ENCODE results near the gene PCNX3. TPM values are rescaled to one million over a fixed set of nuclear protein-coding genes. Genes with fewer than 3 reads are reported as not detected.

Gene PCNX3
- total and polyA plus RNA-seq, 2 of the 13 experiments (the other 11 are each of a cell fraction or from before 2014, with no cell fraction given) = 16.2 to 23.0 TPM

GRCh38 chr11:65593518-65594414 is 21.8 kb upstream of the PCNX3 start (continued):
- TF ChIP-seq STAG1 (CRISPR knock-in tag; IDR thresholded peaks at IDR 0.05) (peak; percentile 52), KDM2A (CRISPR knock-in tag; IDR thresholded peaks at IDR 0.05; ENCODE audit: borderline replicate concordance, low read depth) (peak; percentile 34; the same call in 1 of the 2 replicates), ISL2 (CRISPR knock-in tag; IDR thresholded peaks at IDR 0.05) (no peak), MXD4 (CRISPR knock-in tag; IDR thresholded peaks at IDR 0.05) (no peak), MYPOP (CRISPR knock-in tag; IDR thresholded peaks at IDR 0.05) (no peak), CEBPZ (IDR thresholded peaks at IDR 0.05; ENCODE audit: low read length) (no peak), CTCF (CRISPR knock-in tag; IDR thresholded peaks at IDR 0.05) (peak; percentile 82), ZNF274 (CRISPR knock-in tag; IDR thresholded peaks at IDR 0.05) (no peak), ZC3H4 (CRISPR knock-in tag; IDR thresholded peaks at IDR 0.05; ENCODE audit: borderline replicate concordance) (no peak), SMC3 (IDR thresholded peaks at IDR 0.05; ENCODE audit: low read length) (peak; percentile 28), NFAT5 (CRISPR knock-in tag; IDR thresholded peaks at IDR 0.05) (no peak), ZNF850 (CRISPR knock-in tag; conservative IDR thresholded peaks at IDR 0.05) (no peak), DPF2 (CRISPR knock-in tag; IDR thresholded peaks at IDR 0.05; ENCODE audit: borderline replicate concordance, low read depth) (no peak)
